ENCODE data around the gene GABRP. TPM values are rescaled to one million over a fixed set of nuclear protein-coding genes. Genes with fewer than 3 reads are reported as not detected.
"Not testable (repeated sequence)": the region's sequence is repeated elsewhere in the genome, so short reads cannot be mapped to it uniquely, and the experiment has no call there.

The GABRP gene
- total RNA-seq, 1 experiment from 2014 or later, result not detected

DNA sequence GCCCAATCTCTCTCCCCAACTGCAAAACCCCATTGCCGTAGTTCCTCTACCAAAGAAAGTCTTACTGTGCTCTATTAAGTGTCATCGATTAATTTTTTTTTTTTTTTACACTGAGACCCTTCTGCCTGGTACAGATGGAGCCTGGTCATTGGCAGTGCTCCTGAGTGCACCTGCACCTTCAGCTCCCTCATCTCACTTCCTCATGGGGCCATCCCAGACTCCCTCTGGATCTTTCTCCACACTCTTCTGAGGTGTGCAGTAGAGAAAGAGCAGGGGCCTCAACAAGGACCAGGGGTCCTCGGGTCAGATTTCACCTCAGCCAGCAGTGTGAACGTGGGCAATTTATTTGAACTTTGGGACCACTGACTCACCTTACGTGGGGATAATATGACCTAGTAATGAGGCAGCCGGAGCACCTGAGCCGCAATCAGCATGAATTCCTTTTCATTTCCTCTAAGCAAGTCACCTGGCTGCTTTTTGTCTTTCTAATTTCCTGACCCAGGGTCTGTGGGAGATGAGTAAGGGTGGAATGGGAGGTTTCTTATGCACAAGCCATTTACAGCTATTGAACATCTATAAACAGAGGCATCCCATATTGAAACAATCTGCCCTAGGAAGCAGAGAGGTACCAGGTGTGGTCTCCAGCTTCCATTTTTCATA, 22.3 kb upstream of the GABRP start:
- no peaks in the 10 kb centered on the region for H3K36me3 ChIP-seq
- H3K4me3 ChIP-seq, result no peak overlapping the region
- no peaks in the 10 kb centered on the region for H3K9me3 ChIP-seq (replicated peaks)
- peaks cover 15% of the 10 kb centered on the region for H3K4me1 ChIP-seq (replicated peaks)
- H3K27me3 ChIP-seq (replicated peaks), result 0 out of 2 replicates have a peak, but pooled peaks cover 2% of the 10 kb centered on the region
- DNase-seq (ENCODE audit: low read depth in 1 of 2, low spot score in 2 of 2), result no peak
- no peak overlapping the region for H3K27ac ChIP-seq

DNA sequence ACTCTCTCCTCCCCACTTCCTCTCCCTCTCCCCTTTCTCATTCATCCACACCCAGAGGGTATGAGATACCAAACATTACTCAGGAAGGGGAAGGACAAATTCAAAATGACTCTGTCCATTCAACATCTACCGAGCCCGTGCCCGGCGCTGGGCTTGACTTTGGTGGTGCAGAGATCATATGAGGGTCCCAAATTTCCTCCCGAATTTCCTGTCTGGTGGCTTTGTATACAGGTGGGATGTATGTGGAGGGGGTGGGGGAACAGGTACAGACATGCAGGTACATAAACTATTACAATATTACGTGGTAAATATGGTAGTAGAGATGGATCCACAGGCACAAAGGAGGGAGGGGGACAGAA, 21.8 kb upstream of the GABRP start:
- H3K4me1 ChIP-seq (replicated peaks), result peaks cover 14% of the 10 kb centered on the region
- no peak overlapping the region for H3K27ac ChIP-seq
- no peak overlapping the region for H3K4me3 ChIP-seq
- no peaks in the 10 kb centered on the region for H3K36me3 ChIP-seq
- no peaks in the 10 kb centered on the region for H3K9me3 ChIP-seq (replicated peaks)
- DNase-seq (ENCODE audit: low read depth in 1 of 2, low spot score in 2 of 2), result no peak
- 0 out of 2 replicates have a peak, but pooled peaks cover 2% of the 10 kb centered on the region for H3K27me3 ChIP-seq (replicated peaks)

DNA sequence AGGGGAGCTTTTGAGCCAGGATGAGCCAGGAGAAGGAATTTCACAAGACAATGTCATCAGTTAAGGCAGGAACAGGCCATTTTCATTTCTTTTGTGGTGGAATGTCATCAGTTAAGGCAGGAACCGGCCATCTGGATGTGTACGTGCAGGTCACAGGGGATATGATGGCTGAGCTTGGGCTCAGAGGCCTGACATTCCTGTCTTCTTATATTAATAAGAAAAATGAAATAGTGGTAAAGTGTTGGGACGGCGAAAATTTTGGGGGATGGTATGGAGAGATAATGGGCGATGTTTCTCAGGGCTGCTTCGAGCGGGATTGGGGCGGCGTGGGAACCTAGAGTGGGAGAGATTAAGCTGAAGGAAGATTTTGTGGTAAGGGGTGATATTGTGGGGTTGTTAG, 21.2 kb upstream of the GABRP start:
- H3K36me3 ChIP-seq; H3K4me3 ChIP-seq; DNase-seq (ENCODE audit: low read depth in 1 of 2, low spot score in 2 of 2); H3K27ac ChIP-seq; H3K27me3 ChIP-seq (replicated peaks); H3K9me3 ChIP-seq (replicated peaks); H3K4me1 ChIP-seq (replicated peaks): not testable (repeated sequence)

DNA sequence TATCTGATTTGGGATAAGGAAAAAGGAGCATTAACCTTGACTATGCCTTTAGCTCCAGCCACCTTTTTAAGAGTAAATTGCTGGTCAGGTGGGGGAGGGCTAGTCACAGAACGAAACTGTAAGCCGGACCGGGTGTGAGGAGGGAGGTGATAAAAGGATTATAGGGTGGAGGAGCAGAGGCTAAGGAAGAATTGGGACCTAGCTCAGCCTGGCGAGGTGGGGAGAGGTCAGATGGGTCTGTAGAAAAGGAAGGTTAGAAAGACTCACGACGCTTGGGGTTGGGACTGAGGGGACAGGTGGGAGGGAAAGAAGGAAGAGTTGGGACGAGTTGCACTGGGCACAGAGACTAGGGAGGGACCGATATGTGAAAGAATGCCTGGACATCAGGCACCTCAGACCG, 17.7 kb upstream of the GABRP start:
- not testable (repeated sequence) for H3K4me1 ChIP-seq (replicated peaks); DNase-seq (ENCODE audit: low read depth in 1 of 2, low spot score in 2 of 2); H3K36me3 ChIP-seq; H3K9me3 ChIP-seq (replicated peaks); H3K4me3 ChIP-seq; H3K27ac ChIP-seq
- peaks cover 16% of the 10 kb centered on the region for H3K27me3 ChIP-seq (replicated peaks)

DNA sequence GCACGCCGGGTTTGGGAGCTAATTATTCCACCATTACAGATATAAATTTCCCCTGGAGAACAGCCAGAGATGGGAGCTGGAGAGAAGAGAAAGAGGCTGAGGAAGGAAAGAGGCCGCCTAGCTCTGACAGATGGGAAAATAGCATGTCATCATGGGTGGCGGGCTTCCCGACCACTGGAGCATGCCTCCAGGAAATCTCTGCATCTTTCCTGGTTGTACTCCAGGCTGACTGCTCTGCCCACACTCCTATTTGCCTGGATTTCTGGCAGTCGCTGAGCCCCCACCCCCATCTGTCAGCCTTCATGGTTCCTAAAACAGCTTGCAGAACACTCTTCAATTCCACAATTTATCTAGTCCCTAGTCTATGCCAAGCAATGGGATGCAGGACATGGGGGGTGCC, 14.3 kb upstream of the GABRP start:
- Histone ChIP-seq H3K9me3 (replicated peaks) (no peaks in the 10 kb centered on the region), H3K4me3 (no peak overlapping the region), H3K27ac (no peak overlapping the region), H3K4me1 (replicated peaks) (no peaks in the 10 kb centered on the region), H3K27me3 (replicated peaks) (peaks cover 20% of the 10 kb centered on the region), H3K36me3 (no peaks in the 10 kb centered on the region)
- no peak for DNase-seq (ENCODE audit: low read depth in 1 of 2, low spot score in 2 of 2)

DNA sequence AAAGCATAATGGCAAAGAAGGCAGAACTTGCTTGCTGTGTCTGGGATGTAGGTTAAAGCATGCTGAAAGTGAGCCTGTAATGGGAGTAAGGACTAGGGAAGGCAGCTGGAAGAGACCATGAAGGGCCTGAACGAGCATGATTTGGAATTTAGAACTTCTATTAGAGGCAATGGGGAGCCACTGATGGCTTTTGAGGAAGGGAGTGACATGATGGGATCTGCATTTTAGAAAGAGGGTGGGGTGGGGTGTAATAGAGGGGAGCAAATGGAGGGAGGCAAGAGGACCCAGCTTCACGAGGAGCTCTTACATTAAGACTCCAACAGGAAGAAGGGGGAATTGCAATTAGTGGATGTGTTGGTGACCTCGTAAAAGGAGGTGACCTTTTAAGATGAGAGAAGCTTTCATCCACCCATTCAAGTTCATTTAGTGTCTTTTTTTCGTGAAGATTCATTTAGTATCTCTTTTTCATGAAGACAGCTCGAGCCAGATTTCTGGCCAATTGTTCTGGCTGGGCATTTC, 13.6 kb upstream of the GABRP start:
- DNase-seq (ENCODE audit: low read depth in 1 of 2, low spot score in 2 of 2), result no peak
- Histone ChIP-seq H3K36me3 (no peaks in the 10 kb centered on the region), H3K9me3 (replicated peaks) (no peaks in the 10 kb centered on the region), H3K4me3 (no peak overlapping the region), H3K27me3 (replicated peaks) (peaks cover 20% of the 10 kb centered on the region), H3K27ac (no peak overlapping the region), H3K4me1 (replicated peaks) (no peaks in the 10 kb centered on the region)

DNA sequence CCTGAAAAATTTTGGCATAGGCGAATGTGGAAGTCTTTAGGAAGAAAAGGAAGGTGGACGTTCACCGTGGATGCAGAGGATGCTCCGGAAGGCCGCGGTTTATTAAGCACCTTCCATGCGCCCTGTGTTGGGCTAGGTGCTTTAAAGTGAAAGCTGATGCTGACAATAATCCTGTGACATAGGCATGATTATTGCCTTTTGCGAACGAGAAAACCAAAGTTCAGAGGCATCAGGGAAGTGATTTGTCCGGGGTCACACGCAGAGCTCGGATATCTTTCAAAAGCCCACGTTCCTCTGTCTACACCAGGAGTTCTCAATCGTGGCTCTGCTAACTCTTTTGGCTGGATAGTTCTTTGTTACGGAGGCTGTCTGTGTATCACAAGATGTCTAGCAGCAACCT, 12.0 kb upstream of the GABRP start:
- H3K4me1 ChIP-seq (replicated peaks), result no peaks in the 10 kb centered on the region
- H3K27ac ChIP-seq, result no peak overlapping the region

DNA sequence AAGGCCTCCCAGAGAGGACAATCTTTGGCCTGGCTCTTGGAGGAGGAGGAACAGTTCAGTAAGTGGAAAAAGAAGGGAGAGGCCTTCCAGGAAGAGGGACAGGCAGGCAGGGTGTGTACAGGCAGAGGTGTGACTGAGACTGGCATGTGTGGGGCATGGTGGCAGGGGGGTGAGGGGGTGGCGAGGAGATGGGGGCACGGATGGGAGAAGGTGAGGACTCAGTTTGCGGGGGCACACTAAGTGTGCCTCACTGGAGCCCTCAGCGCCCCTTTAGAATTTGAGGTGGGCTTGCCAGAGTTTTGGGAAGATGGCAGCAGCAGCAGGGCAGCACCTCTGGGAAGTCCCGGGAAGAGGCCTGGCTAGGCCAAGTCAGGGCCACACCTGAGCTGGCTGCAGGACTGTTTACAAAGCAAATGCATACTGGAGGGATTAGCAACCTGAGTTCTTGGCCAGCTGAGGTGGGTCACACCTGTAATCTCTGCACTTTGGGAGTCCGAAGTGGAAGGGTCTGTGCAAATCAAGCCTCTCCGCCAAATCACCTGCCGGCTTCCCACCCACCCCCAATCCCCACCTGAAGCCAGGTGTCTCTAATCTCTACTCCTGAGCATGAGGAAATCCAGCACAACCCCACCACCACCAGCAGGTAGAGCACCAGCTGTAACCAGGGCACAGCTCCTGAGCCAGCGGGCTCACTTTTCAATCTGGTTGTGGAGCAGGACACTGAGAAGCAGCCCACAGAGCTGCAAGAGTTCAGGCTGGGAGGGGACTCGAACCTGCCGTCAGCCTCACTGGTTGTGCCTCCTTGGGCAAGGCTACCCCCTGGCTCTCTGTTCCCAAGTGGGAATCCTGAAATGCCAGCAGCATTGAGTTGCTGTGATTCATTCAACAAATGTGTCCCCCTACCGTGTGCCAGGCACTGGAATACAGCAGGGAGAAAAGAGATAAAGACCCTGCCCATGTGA, 10.2 kb upstream of the GABRP start:
- DNase-seq (ENCODE audit: low read depth in 1 of 2, low spot score in 2 of 2), result no peak
- Histone ChIP-seq H3K27ac (no peak overlapping the region), H3K36me3 (no peaks in the 10 kb centered on the region), H3K4me3 (no peak overlapping the region), H3K27me3 (replicated peaks) (peaks cover 11% of the 10 kb centered on the region), H3K9me3 (replicated peaks) (no peaks in the 10 kb centered on the region), H3K4me1 (replicated peaks) (no peaks in the 10 kb centered on the region)

More for the DNA sequence above, 12.0 kb upstream of the GABRP start:
- no peaks in the 10 kb centered on the region for H3K36me3 ChIP-seq
- no peaks in the 10 kb centered on the region for H3K9me3 ChIP-seq (replicated peaks)
- H3K4me3 ChIP-seq, result no peak overlapping the region
- H3K27me3 ChIP-seq (replicated peaks), result peaks cover 17% of the 10 kb centered on the region
- no peak for DNase-seq (ENCODE audit: low read depth in 1 of 2, low spot score in 2 of 2)

DNA sequence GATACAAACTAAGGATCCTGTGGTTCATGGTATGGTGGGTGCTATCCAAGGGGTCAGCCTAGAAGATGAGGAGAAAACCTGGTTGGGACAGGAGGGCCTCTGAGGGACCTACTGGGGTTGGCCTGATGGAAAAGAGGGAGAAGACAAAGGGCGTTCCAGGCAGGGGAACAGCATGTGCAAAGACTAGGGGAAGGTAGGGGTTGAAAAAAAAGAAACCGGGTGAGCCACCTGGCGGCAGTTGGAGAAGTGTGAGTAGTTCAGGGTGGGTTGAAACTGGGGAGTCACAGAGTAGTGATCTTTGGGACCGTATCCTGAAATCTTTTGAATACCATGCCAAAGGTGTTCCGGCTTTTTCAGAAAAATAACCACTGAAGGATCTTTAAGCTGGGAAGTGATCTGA, 8.7 kb upstream of the GABRP start:
- DNase-seq (ENCODE audit: low read depth in 1 of 2, low spot score in 2 of 2), result no peak
- Histone ChIP-seq H3K36me3 (no peaks in the 10 kb centered on the region), H3K4me3 (no peak overlapping the region)

DNA sequence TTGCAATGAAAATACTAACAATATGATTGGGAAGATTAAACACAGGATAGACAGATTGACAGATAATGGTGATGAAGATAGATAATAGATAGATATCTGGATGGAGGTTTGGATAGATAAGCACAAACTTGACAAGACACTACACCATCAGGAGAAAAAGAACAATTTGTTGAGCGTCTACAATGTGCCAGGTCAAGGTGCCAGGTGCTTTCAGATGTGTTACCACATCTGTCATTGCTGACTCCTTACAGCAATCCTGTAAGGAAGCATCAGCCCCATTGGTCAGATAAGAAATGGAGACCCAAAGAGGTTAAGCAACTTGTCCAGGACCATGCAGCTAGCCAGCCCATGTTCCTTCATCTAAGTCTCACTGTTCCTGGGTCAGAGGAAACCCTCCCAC, 1.6 kb upstream of the GABRP start:
- no peaks in the 10 kb centered on the region for H3K4me1 ChIP-seq (replicated peaks)
- no peak overlapping the region for H3K4me3 ChIP-seq
- H3K27me3 ChIP-seq (replicated peaks), result no peaks in the 10 kb centered on the region
- no peak overlapping the region for H3K27ac ChIP-seq
- H3K9me3 ChIP-seq (replicated peaks), result no peaks in the 10 kb centered on the region
- no peak for DNase-seq (ENCODE audit: low read depth in 1 of 2, low spot score in 2 of 2)
- no peaks in the 10 kb centered on the region for H3K36me3 ChIP-seq

More for the DNA sequence above, 8.7 kb upstream of the GABRP start:
- Histone ChIP-seq H3K27me3 (replicated peaks) (0 out of 2 replicates have a peak, but pooled peaks cover 4% of the 10 kb centered on the region), H3K4me1 (replicated peaks) (no peaks in the 10 kb centered on the region), H3K27ac (no peak overlapping the region), H3K9me3 (replicated peaks) (no peaks in the 10 kb centered on the region)

DNA sequence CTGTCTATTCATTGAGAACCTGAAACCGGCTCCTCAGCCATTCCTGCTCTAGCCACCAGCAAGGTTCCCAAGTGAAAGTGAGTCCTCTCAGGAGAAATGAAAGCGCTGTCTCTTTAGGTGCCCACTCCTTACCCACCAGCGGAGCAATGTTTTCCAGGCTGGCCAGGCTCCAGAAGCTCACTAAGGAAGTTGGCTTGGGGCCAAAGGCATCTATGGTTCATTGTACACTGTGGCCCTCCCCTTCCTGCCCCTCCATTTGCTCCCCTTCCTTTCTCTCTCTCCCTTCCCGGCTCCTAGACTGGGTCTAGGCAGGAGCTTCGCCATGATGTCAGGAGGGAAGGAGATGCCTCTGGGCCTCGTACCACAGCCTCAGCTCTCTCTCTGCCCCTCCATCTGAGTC, 1.1 kb upstream of the GABRP start:
- H3K4me3 ChIP-seq, result no peak overlapping the region
- no peaks in the 10 kb centered on the region for H3K9me3 ChIP-seq (replicated peaks)
- H3K36me3 ChIP-seq, result no peaks in the 10 kb centered on the region
- no peak for DNase-seq (ENCODE audit: low read depth in 1 of 2, low spot score in 2 of 2)
- H3K27ac ChIP-seq, result no peak overlapping the region
- H3K4me1 ChIP-seq (replicated peaks), result no peaks in the 10 kb centered on the region
- H3K27me3 ChIP-seq (replicated peaks), result no peaks in the 10 kb centered on the region

DNA sequence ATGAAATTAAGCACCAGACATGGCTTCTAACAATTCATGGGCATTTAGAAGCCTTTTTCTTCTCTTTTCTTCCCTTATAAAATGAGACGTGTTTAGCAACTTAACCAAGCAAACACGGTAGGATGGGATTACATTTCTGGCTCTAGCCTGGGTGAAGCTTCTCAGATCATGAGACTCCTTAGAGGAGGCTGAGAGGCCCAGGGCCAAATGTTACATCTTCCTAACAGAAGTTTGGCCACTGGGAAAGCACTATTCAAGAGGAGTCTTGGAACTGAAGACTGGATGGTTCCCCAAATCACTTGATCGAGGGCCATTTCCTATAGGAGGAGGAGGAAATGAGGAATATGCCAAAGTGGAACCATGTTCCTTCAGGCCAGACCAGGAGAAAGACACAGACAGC, 1.9 kb downstream of the GABRP start:
- Histone ChIP-seq H3K36me3 (no peaks in the 10 kb centered on the region), H3K27ac (no peak overlapping the region), H3K27me3 (replicated peaks) (no peaks in the 10 kb centered on the region), H3K4me1 (replicated peaks) (no peaks in the 10 kb centered on the region), H3K9me3 (replicated peaks) (no peaks in the 10 kb centered on the region), H3K4me3 (no peak overlapping the region)
- DNase-seq (ENCODE audit: low read depth in 1 of 2, low spot score in 2 of 2), result no peak

DNA sequence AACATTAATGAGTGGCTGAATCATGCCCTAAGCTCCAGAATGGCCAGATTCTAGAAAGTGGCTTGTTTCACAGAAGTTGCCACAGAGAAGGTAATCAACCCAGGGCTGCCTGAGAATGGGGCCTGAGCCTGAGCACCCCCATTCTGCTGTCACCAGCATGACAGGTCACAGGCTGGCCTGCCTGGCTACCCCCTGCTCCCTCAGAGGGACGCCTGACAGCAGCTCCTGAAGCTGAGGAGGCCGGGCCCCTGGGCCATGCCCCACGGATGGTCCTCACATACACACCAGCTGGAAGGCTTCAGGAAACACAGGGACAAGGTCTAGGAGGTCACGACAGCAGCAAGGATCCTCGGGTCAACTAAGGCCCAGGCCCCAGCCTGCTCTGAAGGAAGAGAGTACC, 3.7 kb downstream of the GABRP start:
- H3K27ac ChIP-seq, result no peak overlapping the region
- no peaks in the 10 kb centered on the region for H3K36me3 ChIP-seq
- H3K4me3 ChIP-seq, result no peak overlapping the region
- DNase-seq (ENCODE audit: low read depth in 1 of 2, low spot score in 2 of 2), result no peak
- no peaks in the 10 kb centered on the region for H3K4me1 ChIP-seq (replicated peaks)
- H3K9me3 ChIP-seq (replicated peaks), result no peaks in the 10 kb centered on the region
- H3K27me3 ChIP-seq (replicated peaks), result no peaks in the 10 kb centered on the region

DNA sequence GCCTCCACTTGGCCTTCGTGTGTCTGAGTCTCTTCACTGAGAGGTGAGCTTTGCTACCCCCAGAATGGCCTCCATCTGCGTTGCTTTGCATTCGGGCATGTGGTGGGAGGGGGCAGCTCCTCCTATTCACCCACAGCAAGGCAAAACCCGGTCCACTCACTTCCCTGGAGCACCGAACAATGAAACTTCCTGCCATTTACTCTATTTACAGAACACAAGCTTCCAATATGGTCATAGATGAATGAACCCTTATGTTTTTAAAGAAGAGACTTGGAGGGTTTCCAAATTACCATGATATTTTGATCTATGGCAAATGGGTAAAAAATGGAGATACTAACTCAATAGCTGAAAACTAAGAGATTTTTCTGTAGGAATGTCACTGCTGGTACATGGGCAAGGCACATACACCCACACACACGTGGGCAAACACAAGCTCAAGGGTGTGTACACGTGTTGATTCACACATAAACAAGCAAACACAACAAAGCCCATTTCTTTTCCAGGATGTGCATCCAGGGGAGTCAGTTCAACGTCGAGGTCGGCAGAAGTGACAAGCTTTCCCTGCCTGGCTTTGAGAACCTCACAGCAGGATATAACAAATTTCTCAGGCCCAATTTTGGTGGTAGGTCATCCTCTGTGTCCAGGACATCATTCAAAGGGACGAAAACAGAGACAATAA, 5.2 kb downstream of the GABRP start:
- no peak overlapping the region for H3K4me3 ChIP-seq
- H3K27me3 ChIP-seq (replicated peaks), result 0 out of 2 replicates have a peak, but pooled peaks cover 4% of the 10 kb centered on the region
- no peaks in the 10 kb centered on the region for H3K9me3 ChIP-seq (replicated peaks)
- H3K36me3 ChIP-seq, result no peaks in the 10 kb centered on the region
- H3K27ac ChIP-seq, result no peak overlapping the region
- H3K4me1 ChIP-seq (replicated peaks), result no peaks in the 10 kb centered on the region
- DNase-seq (ENCODE audit: low read depth in 1 of 2, low spot score in 2 of 2), result no peak
